T-helper 1 cell treated with Interleukin-12 subunit alpha and Interleukin-12 subunit beta and Interleukin-4 antibody, amounts not matched to agents 30 ng/mL and 1 ng/mL, for 36 hours (primary cell): ENCODE measurements around the gene METTL22. TPM values are rescaled to one million over a fixed set of nuclear protein-coding genes. Genes with fewer than 3 reads are reported as not detected.
"Not testable (repeated sequence)": the region's sequence is repeated elsewhere in the genome, so short reads cannot be mapped to it uniquely, and the experiment has no call there.

Source experiments
- intact Hi-C: fragments of 100-400 bp; cut with micrococcal nuclease; formaldehyde crosslinking; loops from one replicate; pipeline ENCODE4 v1.15.1; 2024
- total RNA-seq: library from RNA; stranded (reverse); gene quantifications from 2 replicates; pipeline ENCODE4 v1.2.3, GENCODE V29; 2022

Gene METTL22
- total RNA-seq, 1 donor from 2014 or later: 32.5 TPM

DNA sequence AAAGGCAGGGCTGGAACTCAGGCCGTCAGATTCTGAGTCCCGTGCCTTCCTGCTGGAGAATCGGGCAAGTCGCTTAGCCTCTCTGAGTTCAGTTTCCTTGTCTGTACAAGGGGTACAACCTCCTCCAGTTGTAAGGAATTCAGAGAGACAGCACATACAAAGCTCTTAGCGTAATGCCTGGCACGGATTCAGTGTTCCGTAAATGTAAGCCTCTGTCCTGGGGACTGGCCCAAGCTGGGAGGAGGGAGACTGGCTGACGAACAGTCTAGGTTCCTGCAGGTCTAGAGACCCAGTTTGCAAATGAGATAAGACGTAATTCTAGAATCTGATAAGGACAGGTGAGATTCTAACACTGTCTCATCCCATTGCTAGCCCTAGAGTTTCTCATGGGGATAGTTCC lies 9.9 kb downstream of the METTL22 start:
- intact Hi-C loops: no loop called here

DNA sequence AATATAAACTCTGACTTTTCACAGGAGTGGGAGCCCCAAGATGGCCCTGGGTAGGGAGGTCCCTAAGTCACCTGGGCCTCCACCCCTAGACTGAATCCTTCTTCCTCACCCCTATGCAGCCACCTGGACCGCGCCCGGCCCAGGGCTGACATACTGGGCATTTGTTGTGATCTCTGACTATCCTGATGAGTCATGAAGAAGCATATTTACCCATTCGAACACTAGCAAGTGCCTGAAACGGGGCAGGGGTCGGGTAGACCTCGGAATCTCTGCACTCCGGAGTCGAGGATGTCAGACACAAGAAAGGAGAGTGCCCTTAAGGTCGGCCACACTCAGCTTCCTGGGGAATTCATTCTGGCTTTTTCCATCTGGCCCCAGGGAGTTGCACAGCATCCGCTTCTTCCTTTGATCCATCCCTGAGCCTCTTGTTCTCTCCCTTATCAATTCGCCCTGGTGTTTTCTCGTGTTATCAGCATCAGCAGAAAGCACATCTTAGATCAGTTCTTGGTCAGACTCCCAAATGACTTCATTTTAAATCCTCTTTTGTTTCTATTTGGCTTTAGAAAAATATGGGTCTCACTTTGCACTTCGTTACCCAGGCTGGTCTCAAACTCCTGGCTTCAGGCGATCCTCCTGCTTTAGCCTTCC lies 10.4 kb downstream of the METTL22 start:
- intact Hi-C loops: no loop called here

DNA sequence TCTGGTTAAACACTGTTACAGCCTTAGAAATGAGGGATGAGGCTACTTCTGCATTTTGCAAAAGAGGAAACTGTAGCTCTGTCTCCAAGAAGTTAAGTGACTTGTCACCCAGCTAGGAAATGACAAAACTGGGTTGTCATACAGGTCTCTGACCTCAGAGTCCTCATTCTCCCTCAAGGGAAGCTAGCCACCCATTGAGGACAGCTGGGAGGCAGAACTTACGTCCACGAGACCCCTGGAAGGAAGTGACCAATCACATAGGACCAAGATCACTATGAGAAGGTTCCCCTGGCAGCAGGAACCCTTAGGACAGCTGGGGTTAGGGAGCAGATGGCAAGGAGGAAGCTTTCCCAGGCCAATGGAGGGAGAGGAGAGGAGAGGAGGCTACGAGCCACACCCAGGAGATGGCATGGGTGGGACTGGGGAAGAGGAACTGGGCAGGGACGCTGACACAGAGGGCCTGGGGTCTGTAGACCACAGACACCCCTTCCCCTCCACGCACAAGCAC lies 11.2 kb downstream of the METTL22 start:
- intact Hi-C loops: no loop called here

DNA sequence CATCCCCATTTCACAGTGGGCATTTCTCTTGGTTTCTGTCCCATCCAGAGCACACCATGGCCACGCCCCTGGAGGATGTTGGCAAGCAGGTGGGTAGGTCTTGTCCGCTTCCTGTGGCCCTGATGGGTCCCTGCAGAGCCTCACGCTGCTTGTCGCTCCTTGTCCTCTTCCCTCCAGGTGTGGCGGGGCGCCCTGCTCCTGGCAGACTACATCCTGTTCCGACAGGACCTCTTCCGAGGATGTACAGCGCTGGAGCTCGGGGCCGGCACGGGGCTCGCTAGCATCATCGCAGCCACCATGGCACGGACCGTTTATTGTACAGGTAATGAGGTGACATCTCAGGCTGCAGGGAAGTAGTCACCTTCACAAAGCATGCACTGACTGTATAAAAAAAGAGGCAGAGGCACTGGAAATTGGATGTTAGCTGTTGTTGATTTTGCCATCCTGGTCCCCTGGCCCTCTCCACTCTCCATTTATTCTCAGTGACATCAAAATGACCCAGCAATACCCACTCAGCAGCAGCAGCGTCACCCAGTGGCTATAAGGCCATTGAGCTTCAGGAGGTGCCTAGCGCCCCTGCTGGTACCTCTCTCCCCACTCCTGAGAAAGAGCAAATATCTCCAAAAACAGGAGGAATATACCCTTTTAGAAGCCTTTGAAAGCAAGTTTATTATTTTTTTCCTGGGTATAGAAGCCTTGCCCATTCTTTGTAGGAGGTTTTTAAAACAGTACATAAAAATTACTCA lies 13.7 kb downstream of the METTL22 start:
- intact Hi-C loops: no loop called here

DNA sequence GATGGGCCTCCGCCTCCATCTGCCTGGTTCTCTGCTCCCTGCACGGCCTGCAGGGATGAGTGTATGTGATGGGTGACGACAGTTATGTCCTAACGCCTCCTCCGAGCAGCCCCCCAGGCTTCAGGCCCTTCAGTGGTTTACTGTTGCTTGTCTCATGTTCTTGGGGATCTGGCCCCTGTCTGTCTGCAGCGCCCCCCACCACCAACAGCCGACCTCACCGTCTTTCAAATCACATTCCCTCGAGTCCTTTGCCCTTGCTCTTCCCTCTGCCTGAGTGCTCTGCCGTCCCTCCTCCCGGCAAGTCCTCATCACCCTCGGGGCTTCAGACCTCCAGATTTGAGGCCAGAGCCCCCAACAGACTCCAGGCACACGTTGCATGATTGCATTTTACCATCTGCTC lies 18.2 kb downstream of the METTL22 start:
- intact Hi-C loops: no loop called here

DNA sequence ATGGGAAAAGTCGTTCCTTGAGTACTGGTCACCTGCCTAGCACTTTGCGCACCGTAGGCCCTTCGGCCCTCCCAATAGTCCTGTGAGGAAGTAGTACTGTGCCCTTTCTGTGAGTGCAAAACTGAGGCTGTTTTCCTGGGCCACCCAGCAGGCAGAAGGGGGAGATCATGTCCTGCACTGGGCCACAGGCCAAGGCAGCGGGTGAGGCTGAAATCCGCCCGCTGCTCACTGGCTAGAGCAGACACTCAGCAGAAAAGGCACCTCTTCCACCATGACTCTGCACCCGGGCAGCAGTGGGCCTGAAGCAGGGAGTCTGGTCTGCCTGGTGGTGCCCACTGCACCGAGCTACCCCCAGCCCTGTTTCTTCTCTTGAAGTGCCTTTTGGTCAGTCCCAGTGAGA lies 20.2 kb downstream of the METTL22 start:
- intact Hi-C loops: no loop called here

DNA sequence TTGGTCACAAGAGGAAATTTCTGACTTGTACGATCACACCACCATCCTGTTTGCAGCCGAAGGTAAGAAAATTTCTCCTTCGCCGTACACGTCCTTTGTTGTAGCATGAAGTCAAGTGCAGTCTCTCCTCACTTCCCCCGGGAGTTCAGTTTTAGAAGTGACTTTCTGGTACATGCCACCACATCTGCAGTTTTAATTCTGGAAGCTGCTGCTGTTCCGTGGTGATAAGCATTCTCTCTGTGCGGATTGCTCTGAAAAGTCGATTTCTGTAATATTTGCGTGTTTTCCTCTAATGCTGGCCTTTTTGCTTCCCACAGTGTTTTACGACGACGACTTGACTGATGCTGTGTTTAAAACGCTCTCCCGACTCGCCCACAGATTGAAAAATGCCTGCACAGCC lies 20.6 kb downstream of the METTL22 start:
- intact Hi-C loops: no loop called here

DNA sequence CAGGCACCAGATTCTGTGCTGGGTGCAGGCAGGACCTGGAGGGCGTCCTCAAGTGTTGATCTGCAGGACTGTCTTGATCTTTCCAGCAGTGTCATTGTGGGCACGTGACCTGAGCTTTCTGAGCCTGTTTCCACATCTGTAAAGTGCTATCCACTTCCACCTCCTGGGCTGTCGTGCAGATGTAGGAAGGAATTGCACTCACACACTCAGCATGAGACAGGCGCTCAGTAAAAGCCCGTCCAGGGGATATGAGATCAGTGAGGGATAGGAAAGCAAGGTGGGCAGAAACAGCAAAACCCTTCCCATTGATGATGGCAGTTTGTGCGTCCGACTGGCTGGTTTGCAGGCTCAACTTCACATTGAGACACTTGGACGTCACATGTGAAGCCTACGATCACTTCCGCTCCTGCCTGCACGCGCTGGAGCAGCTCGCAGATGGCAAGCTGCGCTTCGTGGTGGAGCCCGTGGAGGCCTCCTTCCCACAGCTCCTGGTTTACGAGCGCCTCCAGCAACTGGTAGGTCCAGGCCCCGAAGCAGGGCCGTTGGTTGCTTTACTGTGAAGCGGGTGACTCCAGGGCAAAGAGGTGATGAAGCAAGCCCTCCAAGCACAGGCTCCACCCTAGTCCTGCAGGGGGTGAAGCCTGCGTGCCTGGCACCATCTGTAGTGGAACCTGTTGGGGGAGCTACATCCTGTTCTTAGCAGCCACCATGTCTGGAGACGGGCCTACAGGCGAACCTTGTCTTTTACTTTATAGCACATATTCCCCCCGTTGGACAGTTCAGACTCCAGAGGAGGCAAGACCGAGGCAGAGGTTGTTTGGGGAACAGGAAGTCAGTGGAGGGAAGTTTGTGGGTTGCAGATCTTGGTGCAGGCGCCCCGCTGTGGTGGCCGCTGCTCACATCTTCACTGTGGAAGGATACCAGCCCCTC lies 23.0 kb downstream of the METTL22 start:
- intact Hi-C loops: loop anchor here (2.0 kb wide), 1 partner anchor 78 kb away; no protein-coding TSS in a partner anchor

DNA sequence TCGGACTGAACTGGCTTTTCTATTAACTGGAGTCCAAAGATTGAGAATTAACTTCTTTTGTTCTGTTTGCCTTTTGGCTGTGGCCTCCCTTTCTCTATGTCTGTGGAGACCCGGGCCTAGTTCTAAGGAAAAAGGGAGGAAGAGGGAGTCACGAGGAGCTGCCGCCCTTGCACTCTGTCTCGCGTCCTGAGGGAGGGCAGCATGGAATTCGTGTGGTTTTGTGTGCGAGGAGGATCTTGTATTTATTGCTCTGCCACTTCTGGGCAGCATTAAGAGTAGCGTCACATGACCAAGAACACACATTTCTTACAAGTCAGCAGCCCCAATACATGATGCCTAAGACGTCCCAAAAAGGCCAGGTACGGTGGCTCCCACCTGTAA lies 23.6 kb downstream of the METTL22 start:
- intact Hi-C loops: loop anchor here (2.0 kb wide), 1 partner anchor 78 kb away; no protein-coding TSS in a partner anchor

DNA sequence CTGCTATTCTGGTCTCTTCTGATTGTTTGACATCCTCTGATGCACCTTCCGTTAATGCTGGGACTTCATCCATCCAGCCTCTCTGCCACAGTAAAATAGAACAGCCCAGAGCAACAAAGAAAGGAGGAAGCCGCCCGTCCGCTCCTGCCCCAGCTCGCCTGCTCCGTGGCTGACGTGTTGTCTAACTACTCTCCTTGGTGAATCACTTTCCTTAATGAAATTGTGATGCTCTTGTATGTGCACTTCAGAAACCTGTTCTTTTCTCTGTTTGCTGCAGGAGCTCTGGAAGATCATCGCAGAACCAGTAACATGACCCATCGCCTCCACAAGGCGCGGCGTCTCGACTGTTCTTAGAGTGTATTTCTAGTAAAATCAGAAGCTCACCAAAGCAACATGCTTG lies 24.3 kb downstream of the METTL22 start:
- intact Hi-C loops: loop anchor here (2.0 kb wide), 1 partner anchor 79 kb away; no protein-coding TSS in a partner anchor

DNA sequence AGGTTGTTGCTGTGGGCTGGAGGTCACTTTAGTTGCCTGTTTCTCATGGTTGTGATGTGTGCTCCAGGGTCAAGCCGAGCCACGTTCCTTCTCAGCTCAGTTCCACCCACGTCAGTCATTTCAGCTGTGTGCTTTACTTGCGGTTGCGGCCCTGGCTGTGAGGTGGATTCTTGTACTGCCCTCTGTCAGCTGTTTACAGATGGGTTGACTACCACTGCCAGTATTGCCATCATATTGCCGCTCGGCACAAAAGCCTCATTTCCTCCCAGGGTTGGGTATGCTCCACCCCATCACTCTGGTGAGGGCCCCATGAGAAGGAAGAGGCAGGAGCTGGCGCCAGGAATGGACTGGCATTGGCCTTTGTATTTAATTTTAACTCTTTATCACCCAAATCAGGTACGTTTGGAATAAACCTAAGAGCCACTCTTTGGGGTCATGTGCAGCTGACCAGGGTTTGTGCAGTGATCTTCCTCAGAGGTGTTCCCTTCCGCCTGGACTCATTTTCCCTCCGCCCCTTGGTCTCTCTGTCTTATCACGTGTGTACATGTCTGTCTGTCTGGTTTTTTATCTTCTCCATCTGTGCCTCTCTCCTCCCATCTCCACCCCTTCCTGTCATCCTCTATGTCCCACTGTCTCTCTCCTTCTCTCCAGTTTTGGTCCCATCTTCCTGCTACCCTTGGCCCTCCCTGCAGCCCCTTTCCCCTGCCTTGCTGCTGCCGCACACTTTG lies 25.0 kb downstream of the METTL22 start:
- intact Hi-C loops: no loop called here

DNA sequence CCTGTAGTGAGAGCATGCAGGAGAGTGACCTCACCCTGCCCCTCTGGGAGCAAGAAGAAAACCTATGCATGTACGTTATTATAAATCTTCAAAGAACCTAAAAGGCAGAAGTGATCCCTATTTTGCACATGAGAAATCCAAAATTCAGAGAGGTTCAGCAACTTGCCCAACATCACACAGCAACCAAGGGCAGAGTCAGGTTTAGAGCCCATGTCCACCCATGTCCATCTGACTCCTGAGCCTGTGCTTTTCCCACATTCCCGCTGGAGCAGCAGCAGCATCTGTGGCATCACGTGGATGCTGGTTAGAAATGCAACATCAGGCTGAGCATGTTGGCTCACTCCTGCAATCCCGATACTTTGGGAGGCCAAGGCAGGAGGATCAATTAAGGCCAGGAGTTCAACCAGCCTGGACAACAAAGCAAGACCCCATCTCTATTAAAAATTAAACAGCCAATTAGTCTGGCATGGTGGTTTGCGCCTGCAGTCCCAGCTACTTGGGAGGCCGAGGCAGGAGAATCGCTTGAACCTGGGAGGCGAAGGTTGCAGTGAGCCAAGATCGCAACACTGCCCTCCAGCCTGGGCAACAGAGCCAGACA lies 26.3 kb downstream of the METTL22 start:
- intact Hi-C loops: no loop called here

DNA sequence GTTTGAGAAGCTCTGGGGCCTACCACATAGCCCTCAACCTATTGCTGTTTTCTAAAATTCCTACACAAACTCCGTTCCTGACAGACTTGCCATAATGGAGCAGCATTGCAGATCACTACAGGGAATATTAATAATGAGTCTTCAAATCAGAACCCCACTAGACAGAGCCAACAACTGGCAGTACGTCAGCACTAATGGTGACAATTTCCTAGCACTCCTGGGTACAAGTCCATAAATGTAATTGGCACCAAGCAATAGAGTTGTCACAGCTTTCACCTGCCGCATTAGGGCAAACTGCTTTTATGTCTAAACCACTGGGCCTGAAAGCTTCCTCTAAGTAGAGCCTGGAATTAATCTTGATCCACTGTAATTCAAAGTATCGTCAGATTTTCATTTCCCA lies 27.4 kb downstream of the METTL22 start:
- intact Hi-C loops: no loop called here

DNA sequence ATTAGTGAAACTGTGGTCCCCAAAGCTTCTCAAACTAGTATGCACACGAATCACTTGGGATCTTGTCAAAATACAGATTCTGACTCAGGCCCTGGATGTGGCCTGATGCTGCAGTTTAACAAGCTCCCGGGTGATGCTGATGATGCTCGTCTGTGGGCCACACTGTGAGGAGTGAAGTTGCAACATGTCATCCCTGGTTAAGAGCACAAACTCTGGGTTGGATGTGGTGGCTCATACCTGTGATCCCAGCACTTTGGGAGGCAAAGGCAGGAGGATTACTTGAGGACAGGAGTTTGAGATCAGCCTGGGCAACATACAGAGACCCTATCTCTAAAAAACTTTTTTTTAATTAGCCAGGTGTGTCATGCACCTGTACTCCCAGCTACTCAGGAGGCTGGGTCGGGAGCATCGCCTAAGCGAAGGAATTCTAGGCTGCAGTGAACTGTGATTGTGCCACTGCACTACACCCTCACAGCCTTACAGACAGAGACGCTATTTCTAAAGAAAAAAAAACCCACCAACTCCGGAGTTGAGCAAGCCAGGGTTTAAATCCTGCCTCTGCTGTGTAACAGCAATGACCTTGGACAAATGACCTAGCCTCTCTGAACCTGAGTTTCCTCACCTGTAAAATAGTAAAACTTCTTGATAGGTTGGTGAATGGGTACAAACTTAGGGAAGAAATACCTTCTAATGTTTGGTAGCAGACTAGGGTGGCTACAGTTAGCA lies 28.5 kb downstream of the METTL22 start:
- intact Hi-C loops: no loop called here

DNA sequence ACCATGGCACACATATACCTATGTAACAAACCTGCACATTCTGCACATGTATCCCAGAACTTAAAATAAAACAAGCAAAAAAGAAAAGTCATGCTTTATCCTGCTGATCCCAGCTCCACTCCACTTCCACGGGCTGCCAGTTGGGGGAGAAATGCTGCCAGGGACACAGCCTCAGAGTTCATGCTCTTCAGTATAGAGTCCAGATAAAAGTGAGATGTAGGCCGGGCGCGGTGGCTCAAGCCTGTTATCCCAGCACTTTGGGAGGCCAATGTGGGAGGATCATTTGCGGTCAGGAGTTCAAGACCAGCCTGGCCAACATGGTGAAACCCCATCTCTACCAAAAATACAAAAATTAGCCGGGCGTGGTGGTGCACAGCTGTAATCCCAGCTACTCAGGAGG lies 30.5 kb downstream of the METTL22 start:
- intact Hi-C loops: not testable (repeated sequence)

DNA sequence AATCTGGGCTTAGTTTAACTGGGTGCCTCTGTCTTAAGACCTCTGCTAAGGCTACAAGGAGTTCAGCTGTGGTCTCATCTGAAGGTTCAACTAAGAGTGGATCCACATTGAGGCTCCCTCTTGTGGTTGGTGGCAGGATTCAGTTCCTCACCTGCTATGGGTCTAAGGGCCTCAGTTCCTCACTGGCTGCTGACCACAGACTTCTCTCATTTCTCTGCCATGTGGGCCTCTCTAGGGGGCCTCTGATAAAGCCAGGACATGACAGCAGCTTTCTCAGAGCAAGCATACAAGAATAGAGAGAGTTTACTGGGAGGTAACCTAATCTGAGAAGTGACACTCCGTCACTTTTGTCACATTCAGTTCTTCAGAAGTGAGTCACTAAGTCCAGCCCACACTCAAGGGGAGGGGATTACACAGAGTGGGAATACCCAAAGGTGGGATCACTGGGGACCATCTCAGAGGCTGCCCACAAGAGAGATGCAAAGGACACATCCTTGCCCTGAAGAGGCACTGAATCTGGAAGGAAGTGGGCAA lies 33.8 kb downstream of the METTL22 start:
- intact Hi-C loops: loop anchor here (1.0 to 5.0 kb wide), 2 partner anchors 88 to 212 kb away; partner anchors contain the start of gene CARHSP1

DNA sequence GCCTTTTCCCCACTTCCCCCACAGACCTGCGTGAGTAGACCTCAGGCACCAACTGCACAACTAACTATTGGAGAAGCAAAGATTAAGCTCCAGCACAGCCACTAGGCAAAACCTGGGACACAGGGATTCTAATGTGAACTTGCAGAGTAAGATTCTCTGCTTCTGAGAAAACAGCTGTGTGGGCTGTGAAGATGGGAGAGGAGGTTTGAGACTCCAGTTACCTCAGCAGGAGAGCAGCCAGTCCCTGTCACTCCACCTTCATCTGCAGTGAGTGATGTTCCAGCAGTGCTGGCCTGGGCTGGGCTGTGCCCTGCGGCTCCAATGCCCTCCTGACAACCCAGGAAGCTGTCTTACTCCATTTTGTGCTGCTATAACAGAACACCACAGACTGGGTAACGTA lies 34.9 kb downstream of the METTL22 start:
- intact Hi-C loops: loop anchor here (5.0 kb wide), 1 partner anchor 211 kb away; the partner anchor contains the start of gene CARHSP1

DNA sequence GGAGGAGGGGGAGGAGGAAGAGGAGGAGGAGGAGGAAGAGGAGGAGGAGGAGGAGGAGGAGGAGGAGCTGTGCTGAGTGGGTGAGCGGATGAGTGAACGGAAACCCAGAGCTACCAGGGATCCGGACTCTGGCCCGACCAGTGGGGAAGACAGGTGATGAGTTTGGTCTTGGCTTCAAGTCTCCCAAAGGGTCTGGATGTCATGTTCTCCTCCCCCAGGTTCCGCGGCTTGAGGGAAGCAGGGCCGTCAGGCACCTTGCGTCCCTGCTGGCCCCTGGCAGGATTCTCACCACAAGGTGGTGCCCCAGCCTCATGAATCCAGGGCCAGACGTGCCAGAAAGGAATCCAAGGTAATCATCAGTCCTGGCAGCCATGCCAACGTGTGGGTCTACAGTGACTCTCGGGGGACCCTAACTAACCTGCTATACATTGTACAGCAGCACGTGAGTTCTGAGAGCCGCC lies 39.4 kb downstream of the METTL22 start:
- intact Hi-C loops: loop anchor here (1.0 to 5.0 kb wide), 3 partner anchors 131 to 346 kb away; no protein-coding TSS in a partner anchor

DNA sequence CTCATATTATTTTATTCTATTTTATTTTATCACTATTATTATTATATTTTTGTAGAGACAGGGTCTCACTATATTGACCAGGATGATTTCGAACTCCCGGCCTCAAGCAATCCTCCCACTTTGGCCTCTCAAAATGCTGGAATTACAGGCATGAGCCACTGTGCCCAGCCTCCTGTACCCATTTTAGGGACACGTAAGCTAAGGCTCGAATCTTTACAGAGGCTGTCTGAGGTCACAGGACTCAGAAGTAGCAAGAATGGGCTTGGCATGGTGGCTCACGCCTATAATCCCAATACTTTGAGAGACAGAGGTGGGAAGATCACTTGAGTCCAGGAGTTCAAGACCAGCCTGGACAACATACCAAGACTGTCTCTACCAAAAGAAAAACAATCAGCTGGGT lies 40.2 kb downstream of the METTL22 start:
- intact Hi-C loops: loop anchor here (1.0 to 5.0 kb wide), 3 partner anchors 131 to 346 kb away; no protein-coding TSS in a partner anchor
